Astrocyte (in vitro differentiated cells and primary cell): ENCODE measurements around the gene GRIN2A.

Source experiments
- CTCF ChIP-seq: IDR thresholded peaks from 2 replicates; pipeline ENCODE4 v1.5.1; 2011; ENCODE audit warnings: low read depth, mild to moderate bottlenecking, inconsistent platforms, low read length, moderate library complexity; ENCODE audit not compliant: insufficient read depth
- EZH2 ChIP-seq: IDR thresholded peaks from 2 replicates; pipeline ENCODE4 v1.6.1; 2012; ENCODE audit warnings: mild to moderate bottlenecking, low read length, inconsistent platforms; ENCODE audit not compliant: insufficient read depth

DNA sequence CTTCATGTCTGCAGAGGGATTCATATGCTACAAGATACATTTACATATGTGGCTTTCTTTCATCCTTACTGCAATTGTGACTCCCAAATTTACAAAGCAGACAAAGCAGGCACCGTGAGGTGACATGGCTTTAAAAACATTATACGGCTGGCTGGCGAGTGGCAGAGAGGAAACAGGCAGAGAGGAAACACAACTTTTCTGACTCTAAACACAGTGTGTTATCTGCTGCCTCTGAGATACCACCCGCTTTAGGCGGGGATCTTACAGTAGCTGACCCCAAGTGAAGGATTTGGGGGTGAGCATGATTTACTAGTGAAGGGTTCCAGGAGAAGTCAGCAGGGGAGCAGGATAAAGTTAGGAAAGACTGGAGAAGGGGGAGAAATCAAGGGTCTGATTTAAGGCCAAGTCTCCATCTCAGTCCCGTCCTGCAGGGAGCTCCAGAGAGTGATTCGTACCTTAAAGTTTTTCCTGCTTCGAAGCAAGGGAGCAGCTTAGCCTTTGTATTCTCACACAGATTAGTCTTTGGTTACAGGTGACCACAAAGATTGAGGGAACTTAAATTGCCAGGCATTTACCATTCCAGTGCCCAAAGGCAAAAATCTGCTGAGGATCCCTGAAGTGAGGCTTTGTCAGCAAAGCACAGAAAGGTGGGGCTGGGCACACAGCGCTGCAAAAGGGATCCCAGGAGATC, 355.0 kb downstream of the GRIN2A start:
- TF ChIP-seq CTCF (no peak), EZH2 (no peak)
